VCaP (cell line): ENCODE measurements around the gene TSHR.
A peak's percentile ranks its signal among the peaks of the same experiment; 100 is the strongest.

ENCODE experiments used
- H3K27ac ChIP-seq: fragments of 450-650 bp; 2 replicates; pipeline ENCODE4 v1.5.1; 2017
- CTCF ChIP-seq: fragments of 450-650 bp; conservative IDR thresholded peaks from 2 replicates; pipeline ENCODE4 v1.5.1; 2017; ENCODE audit warnings: mild to moderate bottlenecking, moderate library complexity

Gene TSHR

GRCh38 chr14:80927083-80927989, 28.1 kb upstream of the TSHR start:
- no peak overlapping the region for H3K27ac ChIP-seq
- TF ChIP-seq CTCF: no peak

- H3K27ac ChIP-seq: no peak overlapping the region
- TF ChIP-seq CTCF: no peak
These were observed 25.3 kb upstream of the TSHR start for GRCh38 chr14:80930095-80930494.

GRCh38 chr14:80930836-80931389, 24.5 kb upstream of the TSHR start:
- no peak overlapping the region; the same call in 1 of the 2 replicates for H3K27ac ChIP-seq
- TF ChIP-seq CTCF: no peak

- TF ChIP-seq CTCF: no peak
- H3K27ac ChIP-seq: no peak overlapping the region
These were observed 22.1 kb upstream of the TSHR start for GRCh38 chr14:80933282-80933681.

- TF ChIP-seq CTCF: no peak
- no peak overlapping the region for H3K27ac ChIP-seq
These were observed 21.7 kb upstream of the TSHR start for GRCh38 chr14:80933686-80934085.

- no peak overlapping the region for H3K27ac ChIP-seq
- TF ChIP-seq CTCF: no peak
These were observed 15.3 kb upstream of the TSHR start for GRCh38 chr14:80940146-80940545.

GRCh38 chr14:80941241-80942185, 13.9 kb upstream of the TSHR start, which contains the start of gene CEP128:
TSS of gene CEP128 (minus strand) at chr14:80941738.
- TF ChIP-seq CTCF: no peak

More at GRCh38 chr14:80941241-80942185, 13.9 kb upstream of the TSHR start, which contains the start of gene CEP128:
- peak within 1 kb of the TSS; percentile 67 for H3K27ac ChIP-seq
